HEK293 (cell line): ENCODE data around the gene GRIP1.

ENCODE experiments used
- CTCF ChIP-seq: fragments of 450-650 bp; formaldehyde crosslinking; IDR thresholded peaks from 2 replicates; pipeline ENCODE4 v1.5.1; 2016; ENCODE audit warnings: missing biosample characterization, missing genetic modification characterization
- GLI4 ChIP-seq: fragments of 450-650 bp; formaldehyde crosslinking; IDR thresholded peaks from 2 replicates; pipeline ENCODE4 v1.5.1; 2016; ENCODE audit warnings: missing biosample characterization, missing genetic modification characterization
- ZBTB26 ChIP-seq: fragments of 450-650 bp; formaldehyde crosslinking; optimal IDR thresholded peaks from 2 replicates; pipeline ENCODE3; 2016; ENCODE audit warnings: missing biosample characterization, mild to moderate bottlenecking, missing genetic modification characterization
- ZNF311 ChIP-seq: fragments of 450-650 bp; formaldehyde crosslinking; IDR thresholded peaks from 2 replicates; pipeline ENCODE4 v1.5.1; 2017; ENCODE audit warnings: missing biosample characterization, missing genetic modification characterization, borderline replicate concordance
- ZNF394 ChIP-seq: fragments of 450-650 bp; formaldehyde crosslinking; IDR thresholded peaks from 2 replicates; pipeline ENCODE4 v1.5.1; 2016; ENCODE audit warnings: missing biosample characterization, missing genetic modification characterization, mild to moderate bottlenecking, moderate library complexity, borderline replicate concordance
- ZNF521 ChIP-seq: fragments of 450-650 bp; formaldehyde crosslinking; IDR thresholded peaks from 2 replicates; pipeline ENCODE4 v1.5.1; 2017; ENCODE audit warnings: missing biosample characterization, mild to moderate bottlenecking, missing genetic modification characterization
- ZNF544 ChIP-seq: fragments of 450-650 bp; formaldehyde crosslinking; IDR thresholded peaks from 2 replicates; pipeline ENCODE4 v1.5.0; 2017; ENCODE audit warnings: missing biosample characterization, missing genetic modification characterization

GRCh38 chr12:66409195-66409871 is 269.5 kb downstream of the GRIP1 start:
- TF ChIP-seq ZNF311 (tag by site-specific recombination), result no peak
- peak; percentile 57 for TF ChIP-seq CTCF (tag by site-specific recombination)
- no peak for TF ChIP-seq ZBTB26 (tag by site-specific recombination)
- TF ChIP-seq ZNF394, result no peak
- TF ChIP-seq ZNF521 (tag by site-specific recombination), result no peak
- TF ChIP-seq ZNF544 (tag by site-specific recombination), result no peak
- no peak for TF ChIP-seq GLI4
